D721Med (cell line): Measurements from ENCODE around the gene GPR157.
"Not testable (repeated sequence)": the region's sequence is repeated elsewhere in the genome, so short reads cannot be mapped to it uniquely, and the experiment has no call there.

Experiments
- DNase-seq: peaks from one replicate; pipeline ENCODE4 v3.0.0; 2011; ENCODE audit warnings: low spot score; ENCODE audit not compliant: insufficient read length
- FAIRE-seq: peaks from 2 replicates; lab custom pipeline; 2011; peaks lifted over from hg19 to GRCh38; lab: Jason Lieb, UNC
- CTCF ChIP-seq: IDR thresholded peaks from 2 replicates; pipeline ENCODE4 v1.5.1; 2012; ENCODE audit warnings: mild to moderate bottlenecking, control low read depth; ENCODE audit not compliant: insufficient read depth; ENCODE audit errors: missing control alignments

The GPR157 gene

DNA sequence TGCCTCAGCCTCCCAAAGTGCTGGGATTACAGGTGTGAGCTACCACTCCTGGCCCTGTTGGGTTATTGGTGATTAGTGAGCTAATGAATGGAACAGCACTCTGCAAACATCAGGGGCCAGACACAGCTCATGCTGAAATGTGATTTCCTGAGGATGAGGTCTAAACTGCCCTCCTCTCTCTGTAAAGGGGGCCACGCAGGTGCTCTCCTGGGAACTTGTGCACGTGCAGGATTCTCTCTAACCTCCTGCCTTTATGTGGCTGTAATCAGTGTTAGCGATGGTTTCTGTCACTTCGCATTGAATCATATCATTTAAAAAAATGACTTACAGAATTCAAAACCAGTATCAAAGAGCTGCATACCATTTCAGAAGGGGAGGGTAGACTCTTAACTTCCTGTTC is 3.6 kb downstream of the GPR157 start:
- no peak for TF ChIP-seq CTCF
- no peak for FAIRE-seq
- no peak for DNase-seq

DNA sequence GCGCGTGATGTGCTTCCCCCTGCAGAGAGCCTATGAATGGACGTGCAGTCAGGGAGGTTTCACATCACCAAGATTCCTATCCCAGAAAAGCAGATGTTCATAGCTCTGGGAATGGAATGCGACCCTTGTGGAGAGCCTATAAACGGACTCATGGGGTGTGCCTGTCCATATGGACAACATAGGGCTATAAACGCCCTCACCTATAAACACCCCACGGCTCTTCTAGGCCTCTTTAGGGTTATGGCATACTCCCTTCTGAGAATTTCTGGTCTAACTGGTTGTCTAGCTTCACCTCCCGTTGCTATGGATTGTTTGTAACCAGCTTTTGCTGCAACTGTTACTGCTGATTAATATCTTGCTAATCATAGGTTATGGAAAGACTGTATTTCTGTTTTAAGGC is 4.5 kb downstream of the GPR157 start:
- DNase-seq, FAIRE-seq: not testable (repeated sequence)

DNA sequence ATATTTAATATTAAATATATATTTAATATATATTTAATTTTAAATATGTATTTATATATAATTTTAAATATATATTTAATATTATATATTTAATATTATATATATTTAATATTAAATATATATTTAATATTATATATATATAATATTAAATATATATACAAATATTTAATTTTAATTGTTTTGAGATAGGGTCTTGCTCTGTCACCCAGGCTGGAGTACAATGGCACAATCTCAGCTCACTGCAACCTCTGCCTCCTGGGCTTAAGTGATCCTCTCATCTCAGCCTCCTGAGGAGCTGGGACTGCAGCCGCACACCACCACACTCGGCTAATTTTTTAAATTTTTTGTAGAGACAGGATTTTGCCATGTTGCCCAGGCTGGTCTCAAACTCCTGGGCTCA is 5.2 kb downstream of the GPR157 start:
- DNase-seq, FAIRE-seq: not testable (repeated sequence)

DNA sequence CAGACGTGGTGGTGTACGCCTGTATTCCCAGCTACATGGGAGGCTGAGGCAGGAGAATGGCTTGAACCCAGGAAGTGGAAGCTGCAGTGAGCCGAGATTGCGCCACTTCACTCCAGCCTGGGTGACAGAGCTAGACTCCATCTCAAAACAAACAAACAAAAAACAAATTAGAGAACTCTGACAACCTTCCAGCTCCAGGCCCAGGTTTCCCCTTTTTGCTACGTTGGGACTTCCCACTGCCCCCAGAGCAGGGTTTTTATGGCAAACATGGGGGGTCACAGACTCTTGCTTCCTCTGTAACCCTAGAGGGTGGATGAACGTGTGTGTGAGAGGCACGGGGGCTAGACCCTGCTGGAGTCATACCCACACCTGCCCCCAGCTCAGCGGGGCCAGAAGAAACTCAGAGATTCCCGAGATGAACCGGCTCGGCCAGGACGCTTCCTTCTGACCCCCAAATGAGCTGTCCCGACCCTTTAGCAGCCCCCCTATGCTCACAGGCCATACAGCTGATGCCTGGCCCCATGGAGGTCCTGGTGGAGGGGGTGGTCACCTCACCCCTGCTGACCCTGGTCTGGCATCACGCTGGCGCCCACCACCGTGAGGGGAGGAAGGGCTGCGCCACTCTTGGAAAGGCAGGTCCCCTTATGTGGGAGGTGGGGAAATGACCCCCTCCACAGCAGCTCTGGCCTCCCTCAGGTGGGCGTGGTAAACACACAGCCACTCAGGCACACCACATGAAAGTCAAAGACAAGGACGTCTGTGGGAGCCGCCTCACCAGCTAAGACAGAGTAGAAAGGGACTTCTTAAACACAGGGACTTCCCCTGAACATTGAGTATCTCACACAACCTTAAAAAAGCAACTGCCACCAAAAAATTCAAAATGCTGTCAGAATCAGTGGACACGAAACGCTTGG is 7.1 kb downstream of the GPR157 start:
- TF ChIP-seq CTCF: no peak
- no peak for FAIRE-seq
- no peak for DNase-seq

GRCh38 chr1:9120312-9120958 is 8.5 kb downstream of the GPR157 start:
- no peak for FAIRE-seq
- no peak for TF ChIP-seq CTCF
- DNase-seq: no peak

DNA sequence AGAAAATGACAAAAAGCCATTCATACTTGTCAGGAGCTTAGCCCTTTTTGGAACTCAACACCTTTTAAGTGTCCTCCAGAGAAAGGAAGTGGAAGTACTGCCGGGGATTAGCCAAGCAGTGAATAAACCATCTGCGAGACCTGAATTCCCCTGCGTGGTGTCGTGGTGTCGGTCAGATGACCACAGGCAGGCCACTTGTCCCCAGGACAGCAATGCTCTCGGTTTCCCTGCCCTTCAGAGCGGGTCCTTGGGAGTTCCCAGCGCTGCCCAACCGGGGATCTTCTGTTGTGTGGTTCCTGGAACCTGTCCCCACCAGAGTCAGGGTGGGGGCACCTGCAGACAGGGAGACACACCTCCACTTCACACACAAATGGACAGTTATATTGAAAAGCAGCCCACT is 9.2 kb downstream of the GPR157 start:
- no peak for TF ChIP-seq CTCF
- FAIRE-seq (no peak), DNase-seq (no peak)

- no peak for TF ChIP-seq CTCF
- DNase-seq (no peak), FAIRE-seq (no peak)
Observed at GRCh38 chr1:9118186-9118585, 10.7 kb downstream of the GPR157 start.
